Stimulated activated naive CD4-positive, alpha-beta T cell treated with Interleukin-2 at 50 U/mL for 16 hours (primary cell): Measurements from ENCODE around the gene FOXA3.
"Not testable (repeated sequence)": the region's sequence is repeated elsewhere in the genome, so short reads cannot be mapped to it uniquely, and the experiment has no call there.

Source experiments
- DNase-seq: peaks from one replicate; lab custom pipeline; 2025; lab: John Stamatoyannopoulos, UW

The FOXA3 gene

GRCh38 chr19:45890877-45891276 lies 26.8 kb downstream of the FOXA3 start:
- DNase-seq: no peak

GRCh38 chr19:45895519-45895972 lies 31.4 kb downstream of the FOXA3 start:
- no peak for DNase-seq

GRCh38 chr19:45895983-45896599 lies 32.0 kb downstream of the FOXA3 start:
- DNase-seq: not testable (repeated sequence)

DNA sequence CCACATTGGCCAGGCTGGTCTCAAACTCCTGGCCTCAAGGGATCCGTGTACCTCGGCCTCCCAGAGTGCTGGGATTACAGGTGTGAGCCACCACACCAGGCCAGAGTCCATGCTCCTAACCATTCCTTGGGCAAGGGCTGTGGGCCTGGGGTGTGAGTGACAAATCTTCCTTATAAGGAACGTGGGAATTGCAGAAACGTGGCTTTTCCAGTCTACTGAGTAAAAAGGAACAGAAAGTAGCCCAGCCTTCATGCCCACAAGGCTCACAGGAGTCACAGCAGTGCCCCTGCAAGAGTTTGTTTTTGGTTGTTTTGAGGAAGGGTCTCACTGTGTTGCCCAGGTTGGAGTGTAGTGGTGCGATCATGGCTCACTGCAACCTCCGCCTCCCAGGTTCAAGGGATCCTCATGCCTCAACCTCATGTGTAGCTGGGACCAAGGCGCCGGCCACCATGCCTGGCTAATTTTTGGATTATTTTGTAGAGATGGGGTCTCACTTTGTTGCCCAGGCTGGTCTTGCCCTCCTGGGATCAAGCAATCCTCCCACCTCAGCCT lies 33.2 kb downstream of the FOXA3 start:
- DNase-seq: no peak

DNA sequence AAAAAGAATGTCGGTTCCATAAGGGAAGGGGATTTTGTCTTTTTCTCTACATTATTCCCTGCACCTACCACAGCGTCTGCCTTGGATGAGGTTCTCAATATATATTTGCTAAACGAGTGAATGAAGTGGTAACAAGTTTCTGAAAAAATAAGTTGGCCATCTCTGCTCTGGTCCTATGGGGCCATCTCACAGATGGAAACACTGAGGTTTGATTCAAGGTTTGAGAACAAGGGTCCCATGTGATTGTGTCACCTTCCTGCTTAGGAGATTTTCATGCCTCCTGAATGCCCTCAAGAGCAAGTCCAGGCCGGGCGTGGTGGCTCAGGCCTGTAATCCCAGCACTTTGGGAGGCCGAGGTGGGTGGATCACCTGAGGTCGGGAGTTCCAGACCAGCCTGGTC lies 35.1 kb downstream of the FOXA3 start:
- DNase-seq: no peak

DNA sequence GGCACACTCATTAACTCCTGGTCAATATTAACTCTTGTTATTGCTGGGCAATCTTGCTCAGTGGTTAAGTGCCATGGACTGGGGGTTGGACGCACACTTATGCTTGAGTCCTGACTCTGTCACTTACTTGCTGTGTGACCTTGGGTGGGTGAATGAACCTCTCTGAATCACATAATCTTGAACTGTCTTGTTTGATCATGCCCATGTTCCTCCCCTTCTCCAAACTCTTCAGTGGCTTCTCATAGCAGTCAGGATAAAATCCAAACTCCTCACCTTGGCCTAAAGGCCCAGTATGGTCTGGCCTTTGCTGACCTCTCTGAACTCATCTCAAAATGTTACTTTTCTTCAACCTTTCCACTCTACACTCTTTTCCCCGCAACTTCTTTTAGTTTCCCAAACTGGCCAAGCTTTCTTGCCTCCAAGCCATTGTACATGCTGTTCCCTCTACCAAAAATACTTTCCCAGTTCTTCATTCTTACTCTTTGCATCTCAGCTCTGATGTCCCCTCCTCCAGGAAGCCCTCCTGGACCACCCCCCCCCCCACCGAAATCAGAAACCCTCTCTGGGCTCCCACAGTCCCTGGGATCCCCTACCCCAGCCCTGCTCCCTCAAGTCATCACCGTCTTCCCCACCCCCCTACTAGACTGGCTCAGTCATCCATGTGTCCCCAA lies 35.9 kb downstream of the FOXA3 start:
- no peak for DNase-seq

DNA sequence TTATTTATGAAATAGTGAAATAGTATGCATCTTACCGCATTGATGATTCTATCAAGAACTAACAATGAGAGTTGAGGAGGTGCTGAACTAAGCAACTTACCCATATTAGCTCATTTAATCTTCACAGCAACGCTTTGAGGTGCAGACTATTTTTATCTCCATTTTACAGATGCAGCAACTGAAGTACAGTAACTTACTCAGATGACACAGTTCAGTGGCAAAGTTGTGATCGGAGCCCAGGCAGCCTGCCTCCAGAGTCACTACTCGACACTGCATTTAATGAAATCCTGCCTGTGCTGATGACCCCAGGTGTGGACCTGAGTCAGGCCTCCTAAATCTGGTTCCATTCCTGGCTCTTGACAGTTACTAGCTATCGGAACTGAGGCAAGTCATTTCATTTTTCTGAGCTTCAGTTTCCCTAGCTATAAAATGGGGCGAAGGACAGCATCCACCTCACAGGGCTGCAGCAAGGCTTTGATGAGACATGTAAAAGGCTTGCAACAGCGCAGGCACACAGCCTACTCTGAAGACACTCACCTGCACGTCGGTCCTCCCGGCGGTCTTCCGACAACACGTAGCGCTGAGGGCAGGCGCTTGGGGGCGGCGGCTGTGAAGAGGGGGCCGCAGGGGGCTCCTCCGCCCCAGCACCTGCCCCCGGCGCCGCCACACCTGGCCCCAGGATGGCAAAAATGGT lies 36.8 kb downstream of the FOXA3 start:
- DNase-seq: no peak

DNA sequence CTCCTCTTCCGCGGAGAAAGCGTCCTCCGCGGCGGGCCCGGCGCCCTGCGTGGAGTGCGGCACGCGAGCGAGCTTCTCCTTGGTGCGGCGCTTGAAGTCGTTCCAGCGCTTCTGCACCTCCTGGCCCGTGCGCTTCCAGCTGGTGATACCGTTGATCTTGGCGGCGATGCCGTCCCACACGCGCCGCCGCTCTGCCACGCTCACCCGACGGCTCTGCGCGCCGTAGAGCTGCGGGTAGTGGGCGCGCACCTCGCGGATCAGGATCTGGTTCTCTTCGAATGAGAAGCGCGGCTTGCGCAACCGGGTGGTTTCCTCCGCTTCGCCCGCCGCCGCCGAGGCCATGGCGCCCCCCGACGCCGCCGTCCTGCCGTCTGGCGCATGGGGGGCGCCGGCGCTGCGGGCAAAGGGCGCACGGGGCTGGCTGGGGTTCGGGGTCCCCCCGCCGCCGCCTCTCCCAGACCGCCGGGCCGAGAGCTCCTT lies 37.3 kb downstream of the FOXA3 start:
- peak; percentile 11 for DNase-seq

- DNase-seq: no peak
Measured at GRCh38 chr19:45901912-45902650, 38.0 kb downstream of the FOXA3 start, which contains the start of gene MYPOP. MYPOP (minus strand) TSS chr19:45902613; CDS start chr19:45901773, 840 bp downstream.

- DNase-seq: peak; percentile 97
Measured at GRCh38 chr19:45902651-45903625, 38.8 kb downstream of the FOXA3 start.

- DNase-seq: no peak
Measured at GRCh38 chr19:45905011-45905410, 40.9 kb downstream of the FOXA3 start.

- DNase-seq: no peak
Measured at GRCh38 chr19:45906221-45906620, 42.1 kb downstream of the FOXA3 start.

DNA sequence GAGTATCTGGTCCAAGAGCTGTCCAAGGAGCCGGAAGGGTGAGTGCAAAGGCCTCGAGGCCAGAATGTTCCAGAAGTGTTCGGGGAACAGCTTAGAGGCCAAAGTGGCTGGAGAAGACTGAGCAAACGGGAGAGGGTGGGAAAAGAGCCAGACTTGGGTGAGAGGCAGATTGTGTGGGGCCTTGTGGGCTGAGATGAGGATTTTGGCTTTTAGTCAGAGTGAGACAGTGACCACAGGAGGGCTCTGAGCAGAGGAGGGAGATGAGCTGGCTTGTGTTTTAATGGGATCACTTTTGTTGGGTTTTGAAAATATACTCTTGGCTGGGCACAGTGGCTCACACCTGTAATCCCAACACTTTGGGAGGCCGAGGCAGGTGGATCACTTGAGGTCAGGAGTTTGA lies 44.8 kb downstream of the FOXA3 start:
- no peak for DNase-seq

GRCh38 chr19:45911291-45911690 lies 47.2 kb downstream of the FOXA3 start:
- DNase-seq: no peak

DNA sequence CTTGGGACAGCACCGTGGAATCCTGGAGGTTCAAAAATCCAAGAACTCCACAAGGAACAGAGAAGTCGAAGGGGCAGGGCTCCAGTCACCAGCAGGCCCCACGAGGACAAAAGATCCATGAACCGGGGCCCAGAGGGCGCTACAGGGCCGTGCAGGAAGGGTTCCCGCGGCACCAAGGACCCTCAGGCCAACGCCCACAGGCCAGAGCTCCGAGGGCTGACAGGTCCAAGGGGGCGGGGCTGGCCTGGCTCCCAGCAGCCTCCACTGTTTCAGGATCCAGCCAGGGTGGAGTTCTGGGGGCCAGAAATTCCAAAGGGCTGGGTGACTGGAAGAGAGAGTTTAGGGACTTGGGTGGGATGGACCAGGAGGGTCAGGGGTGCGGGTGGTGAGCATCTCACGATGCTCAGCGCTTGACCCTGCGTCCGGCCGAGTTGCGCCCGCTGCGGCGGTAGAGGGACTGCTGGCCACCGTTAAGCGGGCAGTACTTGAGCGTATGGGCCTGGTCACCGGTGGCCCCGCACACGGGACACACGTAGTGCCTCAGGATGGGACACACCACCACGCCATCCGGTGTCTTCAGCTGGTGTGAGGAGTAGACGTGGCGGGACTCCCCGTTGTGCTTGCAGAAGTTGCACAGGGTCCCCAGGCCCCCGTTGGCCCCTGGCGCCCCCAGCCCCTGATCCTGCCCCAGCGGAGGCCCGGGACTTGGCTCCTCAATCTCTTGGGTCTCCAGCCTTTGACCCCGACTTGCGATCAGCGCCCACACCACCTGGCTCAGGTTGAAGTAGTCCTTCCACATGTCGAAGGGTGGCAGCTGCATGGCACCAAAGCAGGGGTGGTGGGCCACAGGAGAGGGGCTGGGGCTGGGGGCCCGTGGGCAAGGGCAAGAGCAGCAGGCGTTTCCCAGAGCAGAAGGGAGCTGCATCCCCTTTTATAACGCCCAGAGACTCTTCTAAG lies 50.0 kb downstream of the FOXA3 start, which contains the start of gene NANOS2:
Gene NANOS2, minus strand, starts transcription at position 905 of the 957 bp plus-strand sequence. Its CDS starts 85 bp downstream, at position 820.
- no peak for DNase-seq

DNA sequence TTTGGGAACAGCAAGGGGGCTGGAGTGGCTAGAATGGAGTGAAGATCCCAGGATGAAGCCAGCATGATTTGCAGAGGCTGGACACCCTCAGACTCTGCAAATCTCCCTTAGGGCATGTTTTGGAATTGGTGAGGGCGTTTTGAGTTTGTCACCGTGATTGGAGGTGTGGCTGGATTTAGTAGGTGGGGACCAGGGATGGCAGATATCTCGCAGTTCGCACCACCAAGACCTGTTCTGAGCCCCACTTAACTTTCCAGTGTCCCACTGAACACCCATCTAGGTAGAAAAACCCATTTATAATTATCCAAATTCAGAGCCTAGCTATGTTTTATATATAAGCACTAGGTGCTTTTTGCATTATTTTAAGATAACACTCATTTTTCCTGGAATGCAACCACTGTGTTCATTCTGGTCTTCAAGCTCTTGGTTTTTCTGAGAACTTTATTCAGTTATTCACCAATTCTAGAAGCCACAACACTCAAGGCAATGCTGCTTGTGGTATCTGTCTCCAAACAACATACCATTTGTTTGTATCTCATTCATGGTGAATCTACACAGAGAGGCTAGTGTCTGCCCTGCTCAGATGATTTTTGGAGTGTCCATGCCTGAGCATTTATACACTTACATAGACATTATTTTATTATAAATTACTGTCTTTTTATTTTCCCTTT lies 53.4 kb downstream of the FOXA3 start:
- DNase-seq: no peak

DNA sequence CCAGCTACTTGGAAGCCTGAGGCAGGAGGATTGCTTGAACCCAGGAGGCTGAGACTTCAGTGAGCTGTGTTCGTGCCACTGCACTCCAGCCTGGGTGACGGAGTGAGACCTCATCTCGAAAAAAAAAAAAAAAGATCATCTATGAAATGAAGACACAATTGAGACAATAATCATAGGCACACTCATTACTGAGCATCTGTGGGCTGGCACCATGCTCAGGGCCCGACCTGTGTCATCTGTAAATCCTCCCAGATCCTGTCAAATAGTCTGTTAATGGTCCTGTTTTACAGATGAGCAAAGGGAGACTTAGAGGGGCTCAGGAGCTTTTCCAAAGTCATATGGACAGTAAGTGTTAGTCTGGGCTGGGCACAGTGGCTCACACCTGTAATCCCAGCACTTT lies 54.6 kb downstream of the FOXA3 start:
- no peak for DNase-seq

- DNase-seq: no peak
Measured at GRCh38 chr19:45919678-45920077, 55.6 kb downstream of the FOXA3 start.

GRCh38 chr19:45920458-45920857 lies 56.3 kb downstream of the FOXA3 start:
- no peak for DNase-seq
